HG03097 (cell line): ENCODE data around the gene ROM1.
"Not testable (repeated sequence)": the region's sequence is repeated elsewhere in the genome, so short reads cannot be mapped to it uniquely, and the experiment has no call there.

ENCODE experiments used
- ATAC-seq: cut with Tn5 transposase; IDR thresholded peaks from one replicate; pipeline ENCODE4 v1.9.1; 2021; ENCODE audit not compliant: unreplicated experiment, low FRiP score

Gene ROM1, protein sequence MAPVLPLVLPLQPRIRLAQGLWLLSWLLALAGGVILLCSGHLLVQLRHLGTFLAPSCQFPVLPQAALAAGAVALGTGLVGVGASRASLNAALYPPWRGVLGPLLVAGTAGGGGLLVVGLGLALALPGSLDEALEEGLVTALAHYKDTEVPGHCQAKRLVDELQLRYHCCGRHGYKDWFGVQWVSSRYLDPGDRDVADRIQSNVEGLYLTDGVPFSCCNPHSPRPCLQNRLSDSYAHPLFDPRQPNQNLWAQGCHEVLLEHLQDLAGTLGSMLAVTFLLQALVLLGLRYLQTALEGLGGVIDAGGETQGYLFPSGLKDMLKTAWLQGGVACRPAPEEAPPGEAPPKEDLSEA

DNA sequence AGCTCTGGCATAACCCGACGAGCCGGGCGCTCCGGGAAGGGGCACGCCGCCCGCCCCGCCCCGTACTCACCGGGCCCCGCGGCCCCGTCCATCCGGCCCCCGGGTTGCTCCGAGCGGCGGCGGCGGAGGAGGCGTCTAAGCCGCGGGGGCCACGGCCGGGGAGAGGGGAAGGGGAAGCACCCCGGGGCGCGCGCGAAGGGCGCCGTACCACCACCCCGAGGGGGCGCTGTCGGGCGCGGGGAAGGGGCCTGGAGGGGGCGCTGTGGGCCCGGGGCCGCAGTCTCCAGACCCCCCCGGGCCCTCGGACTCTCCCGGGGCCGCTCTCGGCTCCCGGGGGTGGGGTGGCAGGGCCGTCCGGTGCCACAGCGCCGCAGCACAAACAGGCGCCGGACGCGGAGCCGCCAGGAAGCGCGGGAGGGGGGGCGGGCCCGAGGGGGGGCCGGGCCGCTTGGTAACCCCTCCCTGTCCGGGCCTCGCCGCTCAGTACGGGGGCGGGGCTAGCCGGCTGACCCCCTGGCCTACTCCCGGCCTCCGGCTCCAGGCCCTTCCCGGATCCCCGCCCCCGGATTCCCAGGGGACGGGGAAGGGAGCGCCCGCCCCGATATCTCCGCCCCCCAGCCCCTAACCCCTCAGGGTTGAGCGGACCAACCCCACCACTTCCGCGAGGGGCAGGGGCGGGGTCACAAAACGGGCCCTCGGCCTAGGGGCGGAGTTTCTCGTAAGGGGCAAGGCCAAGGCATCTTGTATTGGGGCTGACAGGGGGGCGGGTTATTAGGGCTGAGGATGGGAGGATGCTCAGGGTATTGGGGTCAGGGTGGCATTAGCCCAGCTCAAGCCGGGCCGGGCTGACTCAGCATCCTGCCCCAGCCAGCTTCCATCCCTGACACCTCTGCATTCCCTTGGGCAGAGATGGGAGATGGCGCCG lies at the start of gene ROM1, which contains the start of gene EML3:
Gene ROM1 (plus strand): TSS at position 892 of the 925 bp plus-strand sequence. CDS start 25 bp downstream, at position 917.
Gene EML3 (minus strand): TSS at position 410 of the 925 bp plus-strand sequence. CDS start 318 bp downstream, at position 92.
- peak; percentile 49 for ATAC-seq

DNA sequence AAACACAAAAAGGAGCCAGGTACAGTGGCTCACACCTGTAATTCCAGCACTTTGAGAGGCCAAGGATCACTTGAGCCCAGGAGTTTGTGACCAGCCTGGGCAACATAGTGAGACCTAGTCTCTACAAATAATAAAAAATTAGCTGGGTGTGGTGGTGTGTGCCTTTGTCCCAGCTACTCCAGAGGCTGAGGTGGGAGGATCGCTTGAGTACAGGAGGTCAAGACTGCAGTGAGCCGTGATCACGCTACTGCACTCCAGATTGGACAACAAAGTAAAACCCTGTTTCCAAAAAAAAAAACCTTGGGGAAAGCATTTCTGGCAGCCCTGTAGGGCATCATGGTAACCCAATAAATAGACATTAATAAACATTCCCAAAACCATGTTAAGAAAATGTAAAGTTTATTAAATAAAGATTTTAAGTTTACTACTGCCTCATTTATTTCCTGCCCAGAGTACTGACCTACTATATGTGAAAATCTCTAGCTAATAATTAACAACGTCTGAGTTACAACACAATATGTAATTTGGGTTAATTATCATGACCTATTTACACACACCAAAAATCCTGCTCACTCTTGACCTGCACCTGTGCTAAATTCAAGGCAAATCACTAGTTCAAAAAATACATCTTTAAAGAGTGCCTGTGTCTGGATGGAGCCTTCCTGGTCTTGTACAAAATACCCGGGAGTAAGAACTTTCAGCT lies 47.8 kb upstream of the ROM1 start:
- ATAC-seq = no peak

DNA sequence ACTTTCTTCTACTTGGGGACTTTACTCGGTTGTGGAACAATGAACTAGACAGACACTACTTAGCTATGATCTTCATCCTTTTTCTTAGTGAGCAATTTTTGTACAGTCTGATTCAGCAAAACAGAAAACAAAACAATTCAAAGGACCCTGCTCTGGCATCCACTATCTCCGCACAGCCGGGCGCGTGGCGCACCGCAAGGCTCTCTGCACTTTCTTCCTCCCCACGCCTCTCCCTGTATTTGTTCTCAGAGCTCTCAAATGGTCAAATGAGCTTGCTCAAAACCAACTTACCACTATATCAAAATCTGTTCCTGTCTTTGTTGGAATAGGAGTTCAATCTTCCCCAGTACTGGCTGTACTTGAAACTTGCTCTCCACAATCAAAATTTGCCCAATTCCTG lies 46.8 kb upstream of the ROM1 start:
- no peak for ATAC-seq

DNA sequence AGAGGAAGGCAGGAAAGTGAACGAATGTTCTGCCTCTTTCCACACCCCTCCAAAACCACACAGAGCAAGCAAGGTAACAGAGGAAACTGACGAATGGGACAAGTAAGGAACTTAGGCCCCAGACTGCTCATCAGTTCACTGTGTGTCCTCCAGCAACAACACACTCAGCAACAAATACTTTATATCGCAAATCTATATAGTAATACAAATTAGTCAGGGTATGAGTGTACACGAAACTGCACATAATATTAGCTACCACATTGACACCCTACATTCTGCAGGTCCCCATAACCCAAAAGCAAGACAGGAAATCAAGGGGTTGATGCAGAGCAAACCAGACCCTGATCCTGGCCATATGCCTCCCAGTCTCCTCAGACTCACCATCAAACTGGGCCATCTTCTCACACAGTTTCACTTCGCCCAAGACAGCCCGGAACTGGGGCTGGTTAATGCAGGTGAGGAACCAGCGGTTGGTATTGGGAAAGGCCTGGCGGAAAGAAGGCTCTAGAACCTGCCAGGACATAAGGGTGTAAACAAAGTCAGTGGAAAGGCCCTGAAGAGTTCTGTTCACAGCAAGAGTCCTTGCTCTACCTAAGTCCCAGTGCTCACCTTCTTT lies 45.9 kb upstream of the ROM1 start:
- no peak for ATAC-seq

DNA sequence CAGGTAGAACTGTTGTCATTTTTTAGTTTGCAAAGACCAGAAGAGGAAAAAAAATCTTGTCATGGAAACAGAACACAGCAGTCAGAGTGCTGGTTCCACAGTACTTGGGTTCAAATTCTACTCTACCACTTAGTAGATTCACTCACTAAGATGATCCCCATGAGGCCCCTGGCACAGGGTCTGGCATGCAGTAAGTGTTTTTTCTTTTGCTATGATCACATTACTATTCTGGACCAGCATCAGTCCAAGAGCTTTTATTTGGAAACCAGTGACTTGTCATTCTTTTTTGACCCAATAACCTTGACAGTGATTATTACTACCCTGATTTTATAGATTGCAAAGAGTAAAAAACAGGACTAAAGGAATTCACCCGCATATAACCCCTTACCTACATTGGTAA lies 43.4 kb upstream of the ROM1 start:
- no peak for ATAC-seq

DNA sequence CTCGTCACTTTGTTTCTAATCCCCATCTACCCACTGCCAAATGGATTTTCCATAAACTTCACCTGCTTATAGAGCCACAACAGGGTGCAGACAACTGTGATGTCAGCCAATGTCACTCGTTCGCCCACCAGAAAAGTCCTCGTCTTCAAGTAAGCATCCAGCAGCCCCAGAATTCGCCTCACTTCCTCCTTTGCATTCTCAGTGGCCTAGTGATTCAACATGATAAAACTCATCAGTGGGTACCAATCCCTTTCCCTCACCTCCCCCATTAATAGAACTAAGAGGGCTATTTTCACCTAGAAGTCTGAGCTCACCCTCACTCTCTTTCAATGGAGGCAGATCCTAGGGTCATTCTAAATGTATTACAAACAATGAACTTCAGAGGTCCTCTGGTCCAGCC lies 42.2 kb upstream of the ROM1 start:
- ATAC-seq = not testable (repeated sequence)

DNA sequence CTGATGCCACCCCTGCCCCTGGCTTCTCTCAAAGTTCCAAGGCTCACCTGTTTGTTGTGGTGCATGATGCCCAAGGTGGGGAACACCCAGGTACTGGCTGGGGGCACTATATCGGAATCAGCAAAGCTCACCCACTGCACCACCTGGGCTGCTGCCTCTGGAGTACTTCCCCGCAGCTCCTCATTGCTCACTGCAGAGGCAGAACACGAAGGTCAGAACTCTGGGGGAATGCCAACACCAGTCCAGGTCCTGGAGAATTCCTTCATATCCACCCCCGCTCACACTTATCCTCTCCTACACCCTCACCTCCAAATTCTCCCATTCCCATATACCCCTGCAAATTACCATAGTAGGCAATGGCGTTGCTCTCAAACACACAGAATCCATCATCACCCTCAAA lies 41.6 kb upstream of the ROM1 start:
- not testable (repeated sequence) for ATAC-seq

DNA sequence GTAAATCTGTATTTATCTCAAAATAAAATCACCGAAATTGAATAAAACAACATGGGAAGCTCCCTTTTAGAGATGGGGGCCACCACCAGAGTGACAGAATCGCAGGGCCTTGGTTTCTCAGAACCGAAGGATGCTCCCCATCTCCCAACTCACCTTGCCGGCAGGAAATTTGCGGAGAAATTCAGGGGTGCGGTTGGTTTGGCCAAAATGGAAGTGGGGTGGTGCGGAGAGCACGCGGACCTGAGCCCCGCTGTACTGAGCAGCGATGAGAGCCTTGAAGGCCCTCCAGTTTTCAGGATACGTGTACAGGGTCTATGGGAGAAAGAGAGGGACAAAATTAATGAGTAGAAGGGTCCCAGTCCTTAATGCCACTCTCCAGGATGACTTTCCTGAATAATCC lies 40.6 kb upstream of the ROM1 start:
- no peak for ATAC-seq

DNA sequence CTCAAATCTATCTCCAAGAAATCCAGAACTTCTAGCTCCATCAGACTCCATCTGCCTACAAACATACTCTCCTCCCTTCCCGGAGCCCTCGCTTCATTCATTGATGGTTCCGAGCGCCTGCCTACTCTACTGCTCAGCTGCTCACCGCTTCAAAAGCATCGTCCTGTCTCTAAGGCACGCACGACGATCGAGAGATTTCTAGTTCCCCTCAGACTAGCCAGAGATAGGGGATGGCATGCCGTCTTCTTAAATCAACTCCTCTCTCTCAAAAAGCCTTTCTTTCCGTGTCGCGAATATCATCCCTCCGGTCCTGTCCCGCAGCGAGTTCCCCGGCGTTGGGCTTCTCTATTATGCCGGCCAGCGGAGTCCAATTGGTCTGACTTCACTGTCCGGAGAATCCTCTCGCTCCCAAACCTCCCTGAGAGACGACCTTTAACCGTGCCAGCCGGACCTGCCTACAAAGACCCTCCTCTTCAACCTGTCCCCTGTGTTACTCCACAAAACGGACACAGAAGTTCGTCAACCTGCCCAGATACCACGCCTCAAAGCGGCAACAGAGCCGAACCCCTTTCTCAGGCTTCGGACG lies 40.0 kb upstream of the ROM1 start:
- no peak for ATAC-seq

DNA sequence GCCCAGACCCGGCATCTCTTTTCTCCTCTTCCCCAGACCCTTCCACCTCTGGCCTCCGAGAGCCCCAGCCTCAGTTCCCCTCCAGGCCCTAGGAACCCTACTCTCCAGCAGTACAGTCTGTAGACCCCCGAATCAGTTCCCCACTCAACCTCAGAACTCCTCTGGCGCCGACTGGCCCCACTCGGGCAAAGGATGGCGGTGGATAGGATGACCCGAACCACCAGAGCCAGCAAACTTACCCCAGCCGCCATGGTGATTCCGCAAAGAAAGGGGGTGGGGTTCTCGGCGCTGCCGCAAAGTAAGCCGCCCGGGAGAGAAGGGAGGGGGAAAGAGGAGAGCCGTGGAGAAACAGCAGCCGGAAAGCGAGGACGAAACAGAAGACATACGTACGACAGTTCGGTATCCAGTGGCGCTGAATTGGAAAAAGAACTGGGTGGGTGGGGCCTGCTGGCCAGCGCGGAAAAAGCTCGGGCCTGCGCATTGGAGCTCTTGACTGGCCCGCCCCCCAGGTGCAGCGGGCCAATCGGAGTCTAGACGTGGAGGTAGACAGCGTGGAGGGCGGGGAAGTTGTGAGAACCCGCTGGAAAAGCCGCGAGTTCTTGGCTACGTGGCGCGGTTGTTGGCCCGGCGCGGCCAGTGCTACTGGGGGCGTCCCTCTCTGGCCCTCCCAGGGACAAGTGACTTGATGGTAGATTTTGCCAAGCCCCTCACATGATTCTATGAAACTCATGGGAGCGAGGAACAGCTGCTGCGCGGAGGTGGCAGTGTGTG lies 39.3 kb upstream of the ROM1 start, which contains the start of gene EEF1G:
Gene EEF1G (minus strand): TSS at position 300 of the 771 bp plus-strand sequence. CDS start 49 bp downstream, at position 251.
- ATAC-seq = peak; percentile 90

DNA sequence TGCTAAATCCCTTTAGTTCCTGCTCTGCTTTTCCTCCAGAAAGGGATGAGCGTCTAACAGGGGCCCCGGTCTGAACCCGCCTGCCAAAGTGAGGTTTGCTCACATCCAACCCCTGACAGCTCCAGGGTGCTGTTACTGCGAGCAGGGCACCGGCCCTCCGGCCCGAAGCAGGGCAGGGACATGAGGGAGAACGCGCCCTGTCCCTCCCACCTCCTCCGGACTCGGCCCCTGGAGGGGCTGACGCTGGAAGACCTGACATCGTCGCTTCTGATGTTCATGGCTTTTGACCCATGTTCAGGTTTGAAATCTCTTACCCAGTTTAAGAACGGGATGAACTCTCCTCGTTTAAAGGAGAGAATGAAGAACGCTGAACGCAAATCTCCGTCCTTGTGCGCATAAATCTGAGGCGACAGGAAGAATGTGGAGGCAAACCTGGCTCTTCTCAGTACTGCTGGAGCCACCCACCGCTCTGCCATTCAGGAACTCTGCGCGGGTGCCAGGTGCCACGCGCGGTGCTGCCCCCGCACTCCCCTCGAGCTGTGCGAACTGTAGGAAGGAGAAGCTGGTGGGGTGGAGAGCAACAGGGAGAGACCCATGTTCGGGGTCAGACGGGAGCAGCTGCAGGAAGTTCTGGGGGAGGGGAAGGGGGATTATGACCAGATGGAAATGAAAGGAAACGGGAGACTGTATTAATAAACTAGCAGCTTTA lies 38.5 kb upstream of the ROM1 start:
- ATAC-seq = peak; percentile 16

DNA sequence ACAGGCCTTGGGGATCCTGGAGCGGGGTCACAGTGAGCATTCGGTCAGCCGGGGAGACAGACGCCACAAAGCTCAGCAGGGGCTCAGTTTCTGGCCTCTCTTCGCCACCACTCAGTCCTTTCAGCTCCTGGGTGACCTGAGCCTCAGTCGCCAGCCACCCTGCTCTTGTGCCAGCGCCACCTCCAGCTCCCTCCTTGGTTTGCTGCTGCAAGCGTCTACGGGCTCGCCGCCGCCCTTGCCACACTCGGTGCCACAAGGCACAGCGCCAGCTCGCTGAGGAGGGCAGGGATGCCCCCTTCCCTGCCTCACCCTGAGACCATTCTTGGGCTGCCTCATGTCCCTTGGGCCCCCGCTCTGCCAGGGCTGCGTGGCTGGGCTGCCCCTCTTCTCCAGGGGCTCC lies 37.9 kb upstream of the ROM1 start:
- ATAC-seq = no peak

DNA sequence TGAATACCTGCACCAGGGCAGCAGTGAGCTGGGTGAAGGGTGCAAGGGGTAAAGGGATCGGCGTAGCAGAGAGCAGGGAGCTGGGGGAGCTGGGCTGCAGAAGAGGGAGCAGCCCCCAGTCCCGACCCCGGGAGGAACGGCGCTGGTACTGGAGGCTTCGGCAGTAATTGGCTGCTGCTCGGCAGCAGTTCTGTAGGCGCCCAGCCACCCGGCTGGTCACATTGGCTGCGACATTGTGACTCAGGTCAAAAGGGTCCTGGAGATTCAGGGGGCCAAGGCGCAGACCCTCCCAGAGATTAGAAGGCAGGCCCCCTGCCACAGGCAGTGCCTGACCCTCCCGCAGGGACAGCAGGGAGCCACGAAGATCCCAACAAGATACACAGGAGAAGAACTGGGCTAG lies 37.2 kb upstream of the ROM1 start:
- no peak for ATAC-seq

DNA sequence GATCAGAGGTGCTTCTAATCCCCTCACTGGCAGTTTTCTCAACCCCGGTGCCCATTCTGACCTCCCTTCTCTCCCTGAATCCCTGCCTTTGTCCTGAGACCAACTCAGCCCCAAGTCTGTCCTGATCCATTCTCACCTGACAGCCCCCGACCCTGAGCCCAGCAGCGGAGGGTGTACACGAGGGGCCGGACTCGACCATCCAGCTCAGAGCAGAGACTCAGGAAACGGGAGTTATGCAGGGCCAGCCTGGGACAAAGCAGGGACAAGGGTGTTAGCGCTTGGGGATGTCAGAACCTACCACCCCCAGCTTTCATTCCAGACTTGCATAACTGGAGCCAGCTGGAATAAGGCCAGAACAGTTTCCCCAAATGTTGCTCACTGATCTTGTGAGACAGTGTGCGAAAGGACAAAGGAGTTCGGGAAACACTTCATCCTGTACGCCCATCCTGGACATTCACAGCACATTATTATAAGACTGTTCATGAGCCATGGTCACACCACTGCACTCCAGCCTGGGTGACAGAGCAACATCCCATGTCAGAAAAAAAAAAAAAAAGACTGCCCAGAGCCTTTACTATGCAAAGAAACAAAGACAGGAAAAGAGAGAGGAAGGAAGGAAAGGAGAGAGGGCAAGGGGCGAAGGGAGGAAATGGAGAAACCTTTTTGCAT lies 35.9 kb upstream of the ROM1 start:
- no peak for ATAC-seq

DNA sequence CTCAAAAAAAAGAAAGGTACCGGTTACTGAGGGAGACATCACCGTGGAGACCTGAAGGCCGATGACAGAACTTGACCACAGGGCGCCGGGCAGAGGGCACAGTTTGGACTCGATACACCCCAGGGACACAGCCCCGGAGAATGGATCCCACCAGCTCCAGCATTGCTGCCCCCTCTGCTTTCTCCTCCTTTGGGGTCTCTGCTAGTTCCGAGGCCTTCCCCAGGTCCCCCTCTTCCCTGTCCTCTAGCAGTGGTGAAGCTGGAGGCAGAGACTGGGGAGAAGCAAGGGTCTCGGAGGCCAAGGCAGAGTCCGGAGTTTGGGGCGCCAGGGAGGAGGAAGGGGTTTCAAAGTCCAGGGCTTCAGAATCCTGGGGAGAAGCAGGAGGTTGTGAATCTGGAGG lies 34.5 kb upstream of the ROM1 start:
- no peak for ATAC-seq

DNA sequence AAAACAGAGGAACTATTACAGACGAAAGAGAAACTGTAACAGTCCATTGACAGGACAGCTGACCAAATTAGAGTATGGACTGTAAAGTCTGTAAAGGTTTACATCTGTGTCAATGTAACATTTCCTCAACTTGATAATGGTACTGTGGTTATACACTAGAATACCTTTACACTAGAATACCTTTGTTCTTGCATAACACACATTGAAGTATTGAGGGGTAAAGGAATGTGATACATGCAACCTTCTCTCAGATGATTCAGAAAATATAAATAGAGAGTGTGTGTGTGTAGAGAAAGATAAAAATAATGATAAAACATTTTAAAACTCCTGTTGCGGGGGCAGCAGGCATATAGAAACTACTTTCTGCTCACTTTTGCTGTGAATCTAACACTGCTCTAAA lies 33.8 kb upstream of the ROM1 start:
- ATAC-seq = no peak

DNA sequence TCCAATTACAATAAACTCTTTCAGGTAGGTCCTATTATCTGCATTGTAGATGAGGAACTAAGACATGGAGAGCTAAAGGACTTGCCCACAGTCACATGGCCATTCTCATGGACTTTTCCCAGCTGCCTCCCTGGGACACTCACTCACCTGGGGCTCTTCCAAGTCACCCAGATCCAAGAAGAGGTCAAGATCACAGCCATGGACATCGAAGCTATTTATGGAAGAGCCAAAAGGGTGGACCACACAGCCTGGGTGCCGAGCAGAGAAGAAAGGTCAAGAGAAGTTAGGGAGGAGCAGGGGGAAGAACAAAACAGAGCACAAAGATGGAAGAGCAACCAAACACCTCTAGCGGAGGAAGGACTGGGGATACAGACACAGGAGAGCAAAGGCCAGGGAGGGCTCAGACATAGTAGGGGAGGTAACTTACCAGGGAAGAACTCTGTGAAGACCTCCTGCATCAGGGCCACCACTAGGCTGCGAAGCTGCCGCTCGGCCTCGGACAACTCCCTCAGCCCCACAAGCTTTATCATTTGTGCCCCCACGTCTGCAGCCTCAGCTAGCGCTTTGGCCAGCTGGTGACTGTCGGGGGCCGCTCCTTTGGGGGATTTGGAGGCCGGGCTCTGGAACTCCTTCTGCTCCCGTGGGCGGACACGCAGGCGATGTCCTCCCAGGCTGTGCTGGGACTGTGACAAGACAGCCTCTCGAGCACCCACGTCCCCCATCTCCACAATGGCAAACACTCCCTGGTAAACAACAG lies 31.9 kb upstream of the ROM1 start:
- no peak for ATAC-seq
